ENCODE results near the gene PRELP.

GRCh38 chr1:203426870-203427269, 48.7 kb upstream of the PRELP start:
- TF ChIP-seq, protein P1, sequence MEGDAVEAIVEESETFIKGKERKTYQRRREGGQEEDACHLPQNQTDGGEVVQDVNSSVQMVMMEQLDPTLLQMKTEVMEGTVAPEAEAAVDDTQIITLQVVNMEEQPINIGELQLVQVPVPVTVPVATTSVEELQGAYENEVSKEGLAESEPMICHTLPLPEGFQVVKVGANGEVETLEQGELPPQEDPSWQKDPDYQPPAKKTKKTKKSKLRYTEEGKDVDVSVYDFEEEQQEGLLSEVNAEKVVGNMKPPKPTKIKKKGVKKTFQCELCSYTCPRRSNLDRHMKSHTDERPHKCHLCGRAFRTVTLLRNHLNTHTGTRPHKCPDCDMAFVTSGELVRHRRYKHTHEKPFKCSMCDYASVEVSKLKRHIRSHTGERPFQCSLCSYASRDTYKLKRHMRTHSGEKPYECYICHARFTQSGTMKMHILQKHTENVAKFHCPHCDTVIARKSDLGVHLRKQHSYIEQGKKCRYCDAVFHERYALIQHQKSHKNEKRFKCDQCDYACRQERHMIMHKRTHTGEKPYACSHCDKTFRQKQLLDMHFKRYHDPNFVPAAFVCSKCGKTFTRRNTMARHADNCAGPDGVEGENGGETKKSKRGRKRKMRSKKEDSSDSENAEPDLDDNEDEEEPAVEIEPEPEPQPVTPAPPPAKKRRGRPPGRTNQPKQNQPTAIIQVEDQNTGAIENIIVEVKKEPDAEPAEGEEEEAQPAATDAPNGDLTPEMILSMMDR (conservative IDR thresholded peaks at IDR 0.05; ENCODE audit: low read depth, low read length) = no peak
- no peak for TF ChIP-seq EZH2 (IDR thresholded peaks at IDR 0.05; ENCODE audit: low read length, unreplicated experiment)
- no peak for TF ChIP-seq EZH2phosphoT487 (IDR thresholded peaks at IDR 0.05; ENCODE audit: borderline replicate concordance, low read length)
